Epithelial cell of proximal tubule (primary cell): ENCODE results near the gene ZNF579. TPM values are rescaled to one million over a fixed set of nuclear protein-coding genes. Genes with fewer than 3 reads are reported as not detected.
A peak's percentile ranks its signal among the peaks of the same experiment; 100 is the strongest.

Source experiments
- DNase-seq: peaks from one replicate; pipeline ENCODE4 v3.0.0-alpha.2; 2011; ENCODE audit warnings: low read depth
- H3K4me3 ChIP-seq: 2 replicates; pipeline ENCODE4 v1.5.1; 2011; ENCODE audit warnings: low read depth, mild to moderate bottlenecking, low read length
- total RNA-seq: library from RNA; depleted of rRNA; stranded (reverse); fragments of >200 nt; gene quantifications from 2 replicates; pipeline ENCODE4 v1.2.3, GENCODE V29; 2015
- TF ChIP-seq, protein P1 (sequence below): conservative IDR thresholded peaks from 2 replicates; pipeline ENCODE4 v1.5.1; 2012; ENCODE audit warnings: low read depth, mild to moderate bottlenecking, low read length

The ZNF579 gene
- total RNA-seq, 1 donor from 2014 or later: 10.0 TPM

DNA sequence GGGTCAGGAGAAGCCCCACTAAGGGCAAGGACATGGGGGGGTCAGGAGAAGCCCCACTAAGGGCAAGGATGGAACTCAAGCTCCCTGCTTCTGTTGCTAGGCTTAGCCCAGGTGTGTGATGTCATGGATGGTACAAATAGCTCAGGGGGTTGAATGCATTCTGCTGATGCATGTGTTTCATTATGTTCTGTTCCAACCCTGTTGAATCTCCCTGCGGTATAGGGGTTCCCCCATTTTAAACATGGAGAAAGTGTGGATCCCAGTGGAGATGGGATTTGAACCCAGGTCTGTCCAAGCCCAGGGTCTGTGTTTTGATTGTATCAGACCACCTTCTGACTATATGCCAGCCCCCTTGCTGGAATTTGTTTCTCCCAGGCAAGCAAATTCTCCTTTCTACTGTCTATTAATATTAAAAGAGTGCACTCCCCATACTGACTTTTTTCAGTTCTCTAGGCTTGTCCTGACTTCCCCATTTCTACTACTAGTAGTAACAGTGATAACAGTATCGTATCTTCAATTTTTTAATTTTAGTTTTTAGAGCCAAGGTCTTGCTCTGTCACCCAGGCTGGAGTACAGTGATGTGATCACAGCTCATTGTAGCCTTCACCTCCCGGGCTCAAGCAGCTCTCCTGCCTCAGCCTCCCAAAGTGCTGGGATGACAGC lies 31.5 kb upstream of the ZNF579 start:
- no peak overlapping the region for H3K4me3 ChIP-seq
- TF ChIP-seq, protein P1, sequence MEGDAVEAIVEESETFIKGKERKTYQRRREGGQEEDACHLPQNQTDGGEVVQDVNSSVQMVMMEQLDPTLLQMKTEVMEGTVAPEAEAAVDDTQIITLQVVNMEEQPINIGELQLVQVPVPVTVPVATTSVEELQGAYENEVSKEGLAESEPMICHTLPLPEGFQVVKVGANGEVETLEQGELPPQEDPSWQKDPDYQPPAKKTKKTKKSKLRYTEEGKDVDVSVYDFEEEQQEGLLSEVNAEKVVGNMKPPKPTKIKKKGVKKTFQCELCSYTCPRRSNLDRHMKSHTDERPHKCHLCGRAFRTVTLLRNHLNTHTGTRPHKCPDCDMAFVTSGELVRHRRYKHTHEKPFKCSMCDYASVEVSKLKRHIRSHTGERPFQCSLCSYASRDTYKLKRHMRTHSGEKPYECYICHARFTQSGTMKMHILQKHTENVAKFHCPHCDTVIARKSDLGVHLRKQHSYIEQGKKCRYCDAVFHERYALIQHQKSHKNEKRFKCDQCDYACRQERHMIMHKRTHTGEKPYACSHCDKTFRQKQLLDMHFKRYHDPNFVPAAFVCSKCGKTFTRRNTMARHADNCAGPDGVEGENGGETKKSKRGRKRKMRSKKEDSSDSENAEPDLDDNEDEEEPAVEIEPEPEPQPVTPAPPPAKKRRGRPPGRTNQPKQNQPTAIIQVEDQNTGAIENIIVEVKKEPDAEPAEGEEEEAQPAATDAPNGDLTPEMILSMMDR: no peak
- DNase-seq: no peak

DNA sequence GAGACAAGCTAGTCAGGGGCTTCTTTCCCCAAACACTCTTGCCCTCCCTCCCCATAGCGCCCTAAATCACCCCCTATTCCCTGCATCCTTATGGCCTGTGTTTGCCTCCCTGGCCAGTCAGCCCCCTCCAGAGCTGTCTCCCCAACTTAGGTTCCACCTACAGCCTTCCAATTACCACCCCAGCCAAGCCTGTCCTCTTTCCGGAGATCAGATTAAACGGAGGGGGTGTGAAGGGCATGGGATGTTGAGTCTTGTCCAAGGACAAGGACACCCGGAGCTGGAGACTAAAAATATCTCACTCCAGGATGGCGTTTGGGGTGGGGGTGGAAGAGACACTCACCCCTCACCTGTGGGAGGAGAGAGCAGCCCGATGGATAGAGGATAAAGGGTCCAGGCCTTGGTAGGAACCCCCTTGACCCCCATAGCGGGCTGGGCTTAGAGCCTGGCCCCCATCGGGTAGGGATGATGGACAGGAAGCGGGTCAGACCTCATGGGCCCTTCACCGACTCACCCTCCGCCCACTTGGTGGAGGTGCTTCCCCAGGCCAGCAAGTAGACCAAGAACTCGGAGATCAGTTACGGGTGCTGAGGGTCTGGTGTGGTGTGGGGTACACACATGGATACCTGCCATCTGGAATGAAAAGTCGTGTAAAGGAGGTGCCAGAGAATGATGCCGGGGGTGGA lies 30.8 kb upstream of the ZNF579 start:
- H3K4me3 ChIP-seq: no peak overlapping the region
- TF ChIP-seq, protein P1: no peak
- DNase-seq: no peak

DNA sequence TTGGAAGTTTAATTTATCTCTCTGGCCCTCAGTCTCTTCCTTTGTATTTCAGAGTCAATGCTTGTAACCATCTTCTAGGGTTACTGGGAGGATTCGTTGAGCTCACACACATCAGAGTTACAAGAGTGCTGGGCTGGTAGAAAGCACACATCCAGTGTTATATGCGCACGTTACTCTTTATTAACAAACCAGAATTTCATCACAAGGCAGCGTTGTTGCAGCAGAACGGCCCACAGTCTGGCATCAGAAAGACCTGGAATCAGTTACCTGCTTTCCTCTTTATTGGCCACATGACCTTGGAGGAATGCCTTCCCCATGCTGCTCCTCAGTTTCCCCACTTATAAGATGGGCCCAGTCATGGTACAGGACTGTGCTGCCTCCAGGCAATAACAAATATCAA lies 28.7 kb upstream of the ZNF579 start:
- no peak overlapping the region for H3K4me3 ChIP-seq
- TF ChIP-seq, protein P1: no peak
- DNase-seq: no peak

DNA sequence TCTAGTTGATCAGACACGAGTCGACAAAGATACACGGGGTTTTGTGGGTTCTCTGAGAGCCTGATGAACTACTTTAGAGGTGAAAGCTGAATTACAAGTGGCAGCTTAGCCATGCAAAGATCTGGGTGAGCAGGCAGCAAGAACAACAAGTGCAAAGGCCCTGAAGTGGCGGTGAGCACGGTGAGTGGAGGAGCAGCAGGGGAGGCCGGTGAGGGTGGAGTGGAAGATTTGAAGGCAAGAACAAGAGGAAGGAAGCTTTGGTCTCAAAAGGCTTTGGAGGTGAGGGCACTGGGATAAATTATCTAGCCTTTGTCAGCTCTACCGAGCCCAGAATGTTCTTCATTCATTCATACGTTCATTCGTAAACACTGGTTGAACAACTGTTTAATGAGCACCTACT lies 26.2 kb upstream of the ZNF579 start:
- peak overlapping the region; percentile 86 for H3K4me3 ChIP-seq
- TF ChIP-seq, protein P1: no peak
- DNase-seq: no peak

DNA sequence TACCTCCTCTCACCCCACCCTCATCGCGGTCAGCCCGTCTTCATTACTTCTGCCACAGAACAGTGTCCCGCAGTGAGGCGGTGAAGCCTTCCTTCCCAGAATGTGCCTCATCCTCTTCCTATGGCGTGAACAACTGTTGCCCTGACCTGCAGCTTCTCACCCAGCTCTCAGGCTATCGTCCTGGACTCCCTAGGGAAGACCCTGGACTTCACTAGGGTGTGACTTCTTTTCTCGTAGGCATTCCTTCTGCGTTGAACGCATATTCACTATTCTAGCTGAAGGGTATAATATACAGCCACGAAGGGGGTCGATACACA lies 25.8 kb upstream of the ZNF579 start:
- DNase-seq: no peak
- H3K4me3 ChIP-seq: peak overlapping the region; percentile 86
- TF ChIP-seq, protein P1: no peak

DNA sequence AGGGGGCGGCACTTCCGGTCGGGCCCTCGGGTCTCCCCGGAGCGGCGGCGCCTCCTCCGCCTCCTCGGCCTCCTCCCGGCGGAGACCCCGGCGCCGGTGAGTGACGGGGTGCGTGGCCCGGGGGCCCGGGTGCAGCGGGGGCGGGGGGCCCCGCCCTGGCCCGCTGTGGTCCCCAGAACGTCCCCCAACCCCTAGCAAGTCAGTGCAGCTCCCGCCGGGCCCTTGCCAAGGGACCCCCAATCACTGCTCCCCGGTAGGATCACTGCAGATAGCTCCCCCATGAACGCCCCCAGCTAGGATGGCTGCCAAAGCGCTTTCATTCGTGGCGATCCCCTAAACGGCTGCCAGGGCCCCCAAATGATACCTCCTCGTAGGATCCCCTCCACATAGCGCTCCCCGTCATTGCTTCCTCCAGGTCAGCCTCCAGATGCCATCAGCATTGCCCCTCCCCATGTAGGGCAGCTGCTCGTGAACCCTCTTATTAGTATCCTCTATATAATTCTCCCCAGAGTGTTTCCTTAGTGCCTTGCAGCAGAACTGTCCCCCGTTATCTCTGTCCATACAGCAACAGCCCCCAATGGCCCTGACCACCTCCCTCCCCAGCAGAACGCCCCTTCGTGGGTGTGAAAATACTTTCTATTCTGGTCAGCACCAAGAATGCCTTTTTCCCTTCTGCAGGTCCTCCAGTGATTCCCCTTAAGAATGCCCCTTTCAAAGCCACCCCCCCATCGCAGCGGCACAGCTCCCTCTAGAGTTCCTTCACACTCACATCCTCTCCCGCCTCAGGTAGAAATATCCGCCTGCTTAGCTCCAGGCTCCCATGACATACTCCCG lies 25.2 kb upstream of the ZNF579 start, which contains the start of gene ZNF865:
TSS of gene ZNF865 (plus strand) at position 11 of the 834 bp plus-strand sequence. CDS start 7,972 bp downstream, outside the sequence.
- peak within 1 kb of the TSS; percentile 86 for H3K4me3 ChIP-seq
- TF ChIP-seq, protein P1: peak; percentile 88
- no peak for DNase-seq
